Stimulated activated CD4-positive, alpha-beta T cell treated with anti-CD3 and anti-CD28 coated beads, Interleukin-1b, Interleukin-23, amount 100 ng/mL, for 24 hours (primary cell): ENCODE data around the gene ABTB2.

ENCODE experiments used
- DNase-seq, 4 experiments: peaks; one replicate each; pipeline ENCODE4 v3.0.0-alpha.2; 2020; ENCODE audit warnings: low read depth in 4 of 4, low spot score in 1 of 4

The ABTB2 gene

GRCh38 chr11:34155057-34155756 is 202.6 kb downstream of the ABTB2 start:
- DNase-seq: no peak

DNA sequence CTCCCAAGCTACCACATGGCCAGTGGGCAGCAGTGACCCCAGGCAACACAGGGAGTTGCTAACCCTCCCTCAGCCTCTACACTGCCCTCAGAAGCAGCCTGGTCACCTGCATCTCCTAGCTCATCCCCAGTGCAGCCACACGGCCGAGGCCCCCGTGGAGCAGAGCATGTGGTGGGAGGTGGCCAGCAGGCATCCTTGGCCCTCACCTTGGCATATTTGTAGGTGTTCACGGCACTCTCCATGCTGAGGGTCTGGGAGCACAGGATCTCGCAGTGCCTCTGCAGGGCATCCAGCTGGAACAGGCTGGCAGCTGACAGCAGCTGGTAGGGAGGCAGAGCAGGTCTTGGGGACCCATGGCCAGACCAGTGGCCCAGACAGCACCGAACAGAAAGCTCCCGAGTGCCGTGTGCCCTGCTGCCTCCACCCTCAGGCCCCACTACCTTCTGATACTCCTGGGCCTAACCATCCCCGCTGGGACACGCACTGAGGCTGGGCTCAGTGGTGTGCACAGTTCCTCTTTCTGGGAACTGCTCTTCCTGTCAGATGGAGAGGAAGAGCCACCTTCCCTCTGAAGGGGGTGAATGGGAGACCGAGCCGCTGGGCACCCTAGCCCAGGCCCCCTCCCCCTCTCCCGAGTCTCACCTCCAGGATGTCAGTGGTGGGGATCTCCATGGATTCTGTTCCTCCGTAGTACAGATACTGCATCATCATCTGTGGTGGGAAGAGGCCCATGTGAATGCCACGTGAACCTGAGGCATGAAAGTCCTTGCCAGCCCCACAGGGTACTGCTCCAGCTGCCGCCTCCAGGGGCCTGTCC is 203.5 kb downstream of the ABTB2 start:
- no peak for DNase-seq

- DNase-seq: no peak
Measured at GRCh38 chr11:34151916-34152845, 205.6 kb downstream of the ABTB2 start.

DNA sequence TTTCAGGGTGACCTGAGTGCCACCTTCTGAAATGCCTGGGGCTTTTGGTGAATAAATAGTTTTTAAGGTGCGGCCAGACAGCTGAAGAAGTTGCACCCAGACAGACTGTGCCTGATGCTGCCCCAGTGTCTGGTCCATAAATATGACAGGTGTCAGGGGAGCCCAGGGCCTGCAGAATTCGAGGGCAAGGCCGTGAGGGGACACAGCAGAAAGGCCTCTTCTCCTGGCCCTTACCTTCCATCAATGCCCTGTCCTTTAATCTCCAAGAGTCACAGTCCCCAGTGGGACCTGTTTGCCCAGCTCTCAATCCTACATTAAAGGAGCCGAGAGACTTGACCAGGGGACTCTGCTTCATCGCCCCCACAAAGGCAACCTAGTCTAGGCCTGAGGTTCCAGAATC is 206.6 kb downstream of the ABTB2 start:
- DNase-seq: no peak

DNA sequence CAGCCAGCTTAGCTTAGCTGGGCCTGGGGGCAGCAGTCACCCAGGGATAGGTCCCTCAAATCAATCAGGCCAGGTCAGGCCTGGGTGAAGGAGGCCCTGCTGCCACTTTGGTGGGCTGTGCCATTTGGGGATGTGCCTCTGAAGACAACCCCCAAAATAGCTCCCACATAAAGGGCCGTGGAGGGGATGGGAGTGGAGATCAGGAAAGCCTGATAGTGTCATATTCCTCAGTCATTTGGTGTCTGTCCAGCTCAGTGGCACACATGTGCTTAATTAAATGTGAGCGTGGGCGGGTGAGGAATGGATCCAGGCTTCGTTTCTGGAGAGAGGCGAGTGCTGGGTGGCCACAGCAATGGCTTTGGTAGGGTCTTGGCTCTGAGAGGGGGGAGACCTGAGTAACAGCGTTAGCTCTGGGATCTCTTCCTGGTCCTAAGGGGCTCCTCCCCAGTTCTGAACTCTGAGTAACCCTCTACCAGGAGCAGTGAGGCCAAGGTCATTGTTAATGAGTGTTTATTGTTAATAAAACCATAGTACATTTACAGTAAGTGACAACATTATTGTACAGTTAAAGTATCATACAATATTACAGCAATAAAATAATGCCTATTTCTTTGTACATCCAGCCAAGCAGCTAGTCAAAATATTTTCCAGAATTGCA is 207.2 kb downstream of the ABTB2 start:
- no peak for DNase-seq

DNA sequence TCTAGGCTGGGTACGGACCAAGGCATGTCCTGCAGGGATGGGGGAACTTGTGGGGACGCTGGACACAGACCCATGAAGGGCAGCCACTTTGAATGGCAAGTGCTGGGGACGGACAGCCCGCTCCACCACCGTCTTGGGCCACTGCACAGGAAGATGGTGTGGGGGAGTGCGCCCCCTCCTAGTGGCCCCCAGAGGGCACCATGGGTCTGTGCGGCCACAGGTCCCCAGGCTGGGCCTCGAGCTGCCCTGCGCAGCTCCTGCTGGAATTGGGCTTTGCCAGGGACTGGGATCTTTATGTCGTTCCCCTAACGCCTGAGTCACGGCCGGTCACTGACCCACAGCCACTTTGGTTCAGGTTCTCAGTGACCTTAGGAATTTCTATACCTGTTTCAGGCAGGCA is 208.0 kb downstream of the ABTB2 start:
- no peak for DNase-seq

- no peak for DNase-seq
Measured at GRCh38 chr11:34149274-34149673, 208.5 kb downstream of the ABTB2 start.

GRCh38 chr11:34148504-34149165 is 209.2 kb downstream of the ABTB2 start:
- DNase-seq: no peak

GRCh38 chr11:34147581-34147980 is 210.2 kb downstream of the ABTB2 start:
- DNase-seq: no peak

- no peak for DNase-seq
Measured at GRCh38 chr11:34146866-34147265, 210.9 kb downstream of the ABTB2 start.

GRCh38 chr11:34146411-34146810 is 211.4 kb downstream of the ABTB2 start:
- no peak for DNase-seq

- no peak for DNase-seq
Measured at GRCh38 chr11:34145847-34146381, 211.9 kb downstream of the ABTB2 start.

- no peak for DNase-seq
Measured at GRCh38 chr11:34145073-34145472, 212.7 kb downstream of the ABTB2 start.

DNA sequence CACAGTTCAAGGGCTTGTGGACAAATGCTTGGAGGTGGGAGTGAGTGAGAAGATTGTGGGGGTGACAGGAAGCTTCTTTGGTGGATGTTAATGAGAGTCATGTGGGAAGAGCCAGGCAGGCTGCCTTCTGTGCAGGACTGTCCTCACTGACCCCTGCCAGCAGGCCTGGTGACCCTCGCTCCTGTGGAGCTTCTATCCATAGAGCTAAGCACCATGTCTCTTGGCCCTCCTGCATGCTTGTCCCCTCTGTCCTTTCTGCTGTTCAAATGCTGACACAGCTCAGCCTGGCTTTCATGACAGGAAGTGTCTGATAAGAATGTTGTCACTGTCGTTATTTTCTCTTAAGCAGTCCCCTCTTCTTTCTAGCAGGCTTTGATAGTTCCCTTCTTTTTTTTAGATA is 214.8 kb downstream of the ABTB2 start:
- DNase-seq: no peak

DNA sequence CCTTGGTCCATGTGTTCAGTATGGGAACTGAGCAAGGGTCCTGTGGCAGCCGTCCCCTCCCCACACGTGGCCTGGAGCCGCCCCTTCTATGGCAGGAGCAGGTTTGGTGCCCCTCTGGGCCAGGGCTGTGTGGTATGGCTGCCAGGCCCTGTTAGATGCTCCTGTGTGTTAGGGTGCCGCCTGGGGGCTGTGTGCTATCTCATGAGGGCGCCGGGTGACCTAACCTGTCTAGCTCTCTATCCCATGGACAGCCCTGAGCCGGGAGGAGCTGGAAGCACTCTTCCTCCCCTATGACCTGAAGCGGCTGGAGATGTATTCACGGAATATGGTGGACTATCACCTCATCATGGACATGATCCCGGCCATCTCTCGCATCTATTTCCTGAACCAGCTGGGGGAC is 217.7 kb downstream of the ABTB2 start:
- no peak for DNase-seq

DNA sequence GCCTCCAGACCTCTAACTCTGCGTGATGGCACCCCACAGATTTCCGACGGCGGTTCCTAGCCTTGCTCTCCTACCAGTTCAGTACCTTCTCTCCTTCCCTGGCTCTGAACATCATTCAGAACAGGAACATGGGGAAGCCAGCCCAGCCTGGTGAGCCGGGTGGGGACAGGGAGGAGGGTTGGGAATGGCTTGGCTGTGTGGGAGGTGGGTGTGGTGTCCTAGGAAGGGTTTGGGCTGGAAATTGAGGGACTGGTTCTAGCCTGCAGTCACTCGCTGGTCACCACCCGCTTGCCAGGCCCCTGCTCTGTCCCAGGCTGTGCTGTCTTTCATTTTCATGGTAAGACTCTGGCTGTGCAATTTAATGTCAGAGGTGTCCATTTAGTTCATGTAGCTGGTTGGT is 218.5 kb downstream of the ABTB2 start:
- no peak for DNase-seq

DNA sequence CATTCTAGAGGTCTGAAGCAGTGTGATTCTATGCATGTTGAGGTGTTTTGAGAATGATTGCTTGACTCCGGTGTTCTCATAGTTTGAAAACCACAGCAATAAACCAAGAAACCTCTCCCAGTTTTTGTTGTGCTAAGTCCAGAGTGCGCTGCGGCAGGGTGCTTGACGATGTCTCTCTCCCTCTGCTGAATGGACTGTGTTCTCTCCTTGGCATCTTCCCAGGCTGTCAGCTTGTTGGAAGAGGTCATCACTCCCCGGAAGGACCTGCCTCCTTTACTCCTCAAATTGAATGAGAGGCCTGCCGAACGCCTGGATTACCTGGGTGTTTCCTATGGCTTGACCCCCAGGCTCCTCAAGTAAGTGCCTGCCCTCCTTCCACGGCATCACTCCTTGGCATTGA is 221.4 kb downstream of the ABTB2 start:
- DNase-seq: no peak

DNA sequence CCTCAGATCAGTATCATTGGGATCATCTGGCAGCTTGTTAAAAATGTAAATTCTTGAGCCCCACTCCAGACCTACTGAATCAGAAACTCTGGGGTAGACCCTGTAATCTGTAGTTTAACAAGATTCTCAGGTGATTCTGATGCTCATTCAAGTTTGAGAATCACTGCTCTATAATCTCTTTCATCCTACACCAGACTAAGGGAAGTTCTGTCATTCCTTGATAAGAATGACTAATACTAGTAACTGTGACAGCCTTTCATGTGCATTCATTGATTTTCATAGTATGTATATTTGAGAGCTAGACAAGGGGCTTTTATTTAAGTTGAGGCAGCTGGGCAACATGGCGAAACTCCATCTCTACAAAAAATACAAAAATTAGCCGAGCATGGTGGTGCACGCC is 222.4 kb downstream of the ABTB2 start:
- DNase-seq: no peak

DNA sequence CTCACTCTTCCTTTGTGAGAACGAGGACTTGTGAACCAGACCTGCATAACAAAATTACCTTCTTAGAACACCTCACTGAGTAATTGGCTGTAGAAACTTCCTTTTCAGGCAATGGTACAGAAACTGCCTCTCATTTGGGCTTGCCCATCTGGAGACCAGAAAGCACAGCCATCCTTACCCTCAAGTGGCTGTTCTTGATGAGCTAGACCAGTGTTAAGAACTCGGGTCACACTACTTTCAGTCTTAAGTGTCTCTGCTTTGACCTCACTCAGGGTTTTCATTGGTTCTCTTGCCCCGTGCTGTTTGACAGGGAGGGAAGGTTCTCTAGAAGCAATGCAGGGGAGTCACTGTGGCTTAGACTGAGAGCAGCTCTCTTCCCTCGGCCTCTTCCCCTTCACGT is 223.0 kb downstream of the ABTB2 start:
- no peak for DNase-seq

DNA sequence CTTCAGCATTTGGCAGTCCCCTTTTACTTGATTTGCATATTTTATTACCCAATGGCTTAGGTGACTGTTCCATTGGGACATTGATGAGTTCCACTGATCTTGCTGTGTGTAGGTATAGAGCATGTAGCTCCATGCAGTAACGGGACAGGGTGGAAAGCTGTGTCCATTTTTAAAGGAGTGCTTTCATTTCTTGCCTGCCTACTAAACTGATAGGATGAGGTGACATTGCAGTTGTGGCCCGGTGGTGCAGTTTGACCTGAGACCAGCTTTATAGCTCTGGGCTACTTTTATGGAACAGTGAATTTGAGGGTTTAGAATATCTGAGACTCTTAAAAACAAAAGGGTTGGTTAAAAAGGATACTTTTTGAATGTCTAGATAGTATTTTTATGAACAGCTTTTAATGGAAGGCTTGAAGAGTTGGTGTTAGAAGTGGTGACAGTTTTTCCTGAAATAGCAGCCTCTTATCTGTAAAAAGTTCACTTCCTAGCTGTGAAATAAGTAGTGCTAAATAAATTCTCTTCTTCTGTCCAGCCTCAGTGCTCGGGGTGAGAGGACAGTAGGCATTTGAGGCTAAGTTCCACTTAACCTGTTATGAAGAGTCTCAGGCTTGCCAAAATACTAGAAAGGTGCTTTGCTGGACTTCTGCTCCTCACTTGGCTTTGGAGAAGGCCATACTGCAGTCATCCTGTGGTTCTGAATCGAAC is 225.4 kb downstream of the ABTB2 start:
- no peak for DNase-seq
